KMS-11 (cell line): ENCODE data around the gene OLFM3.

Experiments
- H2AFZ ChIP-seq: fragments of 200-600 bp; sonication (generic); 2 replicates; pipeline ENCODE4 v1.6.1; 2016; ENCODE audit warnings: antibody characterized with exemption, mixed run types, low read depth
- H3K27ac ChIP-seq: fragments of 200-600 bp; sonication (generic); 2 replicates; pipeline ENCODE4 v1.6.1; 2016; ENCODE audit warnings: mild to moderate bottlenecking, mixed run types
- H3K27me3 ChIP-seq: fragments of 200-600 bp; sonication (generic); 2 replicates; pipeline ENCODE4 v1.6.1; 2017; ENCODE audit warnings: mild to moderate bottlenecking, low read depth, mixed run types, moderate library complexity; ENCODE audit not compliant: insufficient read depth
- H3K36me3 ChIP-seq: fragments of 200-600 bp; sonication (generic); 2 replicates; pipeline ENCODE4 v1.6.1; 2017; ENCODE audit warnings: mild to moderate bottlenecking, mixed run types; ENCODE audit not compliant: insufficient read depth
- H3K4me1 ChIP-seq: fragments of 200-600 bp; sonication (generic); 2 replicates; pipeline ENCODE4 v1.6.1; 2016; ENCODE audit warnings: mild to moderate bottlenecking, low read depth, mixed run types; ENCODE audit not compliant: poor library complexity, severe bottlenecking
- H3K4me2 ChIP-seq: fragments of 200-600 bp; sonication (generic); 2 replicates; pipeline ENCODE4 v1.7.0; 2016; ENCODE audit warnings: mild to moderate bottlenecking, mixed run types
- H3K4me3 ChIP-seq: fragments of 200-600 bp; sonication (generic); IDR thresholded peaks from 2 replicates; pipeline ENCODE4 v1.6.1; 2017; ENCODE audit warnings: low read depth, low read length, mixed read lengths; ENCODE audit not compliant: insufficient read depth
- H3K79me2 ChIP-seq: fragments of 200-600 bp; sonication (generic); 2 replicates; pipeline ENCODE4 v1.6.1; 2016; ENCODE audit warnings: low read depth, mixed run types; ENCODE audit not compliant: insufficient read depth
- H3K9ac ChIP-seq: fragments of 200-600 bp; sonication (generic); 2 replicates; pipeline ENCODE4 v1.6.1; 2016; ENCODE audit warnings: mild to moderate bottlenecking, mixed run types
- H4K20me1 ChIP-seq: fragments of 200-600 bp; sonication (generic); 2 replicates; pipeline ENCODE4 v1.6.1; 2016; ENCODE audit warnings: mild to moderate bottlenecking, mixed run types; ENCODE audit not compliant: insufficient read depth
- TF ChIP-seq, protein P1 (sequence below): fragments of 200-600 bp; sonication (generic); conservative IDR thresholded peaks from 2 replicates; pipeline ENCODE4 v1.6.1; 2017; ENCODE audit warnings: low read depth, mild to moderate bottlenecking, antibody characterized with exemption, low read length, moderate library complexity, mixed read lengths

OLFM3 gene

DNA sequence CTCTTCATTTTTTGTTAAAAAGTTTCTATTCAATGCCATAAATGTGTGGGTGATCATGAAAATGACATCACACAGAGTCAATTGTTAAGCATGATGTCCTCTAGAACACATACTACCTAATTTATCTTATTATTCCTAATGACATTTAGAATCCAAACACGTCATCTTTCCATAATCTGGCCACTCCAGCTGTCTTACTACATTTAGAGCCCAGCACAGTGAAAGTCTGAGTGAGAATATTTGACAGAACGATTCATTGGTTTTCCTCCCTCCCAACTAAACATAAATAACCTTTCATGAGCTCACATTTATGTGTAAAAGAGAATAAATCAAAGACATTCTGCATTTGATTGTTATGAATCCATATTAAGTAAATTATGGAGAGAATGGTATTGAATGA lies 160.7 kb downstream of the OLFM3 start:
- H3K27me3 ChIP-seq = no peaks in the 10 kb centered on the region
- TF ChIP-seq, protein P1, sequence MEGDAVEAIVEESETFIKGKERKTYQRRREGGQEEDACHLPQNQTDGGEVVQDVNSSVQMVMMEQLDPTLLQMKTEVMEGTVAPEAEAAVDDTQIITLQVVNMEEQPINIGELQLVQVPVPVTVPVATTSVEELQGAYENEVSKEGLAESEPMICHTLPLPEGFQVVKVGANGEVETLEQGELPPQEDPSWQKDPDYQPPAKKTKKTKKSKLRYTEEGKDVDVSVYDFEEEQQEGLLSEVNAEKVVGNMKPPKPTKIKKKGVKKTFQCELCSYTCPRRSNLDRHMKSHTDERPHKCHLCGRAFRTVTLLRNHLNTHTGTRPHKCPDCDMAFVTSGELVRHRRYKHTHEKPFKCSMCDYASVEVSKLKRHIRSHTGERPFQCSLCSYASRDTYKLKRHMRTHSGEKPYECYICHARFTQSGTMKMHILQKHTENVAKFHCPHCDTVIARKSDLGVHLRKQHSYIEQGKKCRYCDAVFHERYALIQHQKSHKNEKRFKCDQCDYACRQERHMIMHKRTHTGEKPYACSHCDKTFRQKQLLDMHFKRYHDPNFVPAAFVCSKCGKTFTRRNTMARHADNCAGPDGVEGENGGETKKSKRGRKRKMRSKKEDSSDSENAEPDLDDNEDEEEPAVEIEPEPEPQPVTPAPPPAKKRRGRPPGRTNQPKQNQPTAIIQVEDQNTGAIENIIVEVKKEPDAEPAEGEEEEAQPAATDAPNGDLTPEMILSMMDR = no peak
- no peak overlapping the region for H3K9ac ChIP-seq
- H3K36me3 ChIP-seq = no peaks in the 10 kb centered on the region
- H3K27ac ChIP-seq = no peak overlapping the region
- H3K4me2 ChIP-seq = no peak overlapping the region
- no peak overlapping the region for H3K4me3 ChIP-seq
- no peaks in the 10 kb centered on the region for H4K20me1 ChIP-seq
- H3K79me2 ChIP-seq = no peaks in the 10 kb centered on the region
- no peaks in the 10 kb centered on the region for H3K4me1 ChIP-seq
- H2AFZ ChIP-seq = no peak overlapping the region

DNA sequence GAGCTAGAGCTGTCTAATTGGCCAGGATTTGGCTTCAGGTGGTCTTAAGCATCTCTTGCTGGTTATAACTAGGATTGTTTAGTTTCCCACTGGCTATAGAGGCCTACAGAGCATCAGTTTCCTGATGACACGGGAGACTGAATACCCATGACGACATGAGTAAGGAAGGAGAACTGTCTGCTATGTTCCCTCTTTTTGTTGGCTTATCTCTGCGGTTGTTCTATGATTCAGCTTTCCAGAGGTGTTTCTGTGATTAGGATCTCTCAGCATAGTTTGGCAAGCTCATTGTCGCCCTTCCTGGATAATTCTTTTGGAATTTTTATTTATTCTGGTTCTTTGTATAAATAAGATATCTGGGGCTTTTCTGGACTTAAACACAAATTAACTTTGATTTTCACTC lies 163.4 kb downstream of the OLFM3 start:
- no peaks in the 10 kb centered on the region for H4K20me1 ChIP-seq
- H2AFZ ChIP-seq = no peak overlapping the region
- H3K27ac ChIP-seq = no peak overlapping the region
- no peak overlapping the region for H3K9ac ChIP-seq
- H3K4me1 ChIP-seq = no peaks in the 10 kb centered on the region
- H3K27me3 ChIP-seq = no peaks in the 10 kb centered on the region
- TF ChIP-seq, protein P1 = no peak
- H3K36me3 ChIP-seq = no peaks in the 10 kb centered on the region
- H3K4me2 ChIP-seq = no peak overlapping the region
- no peak overlapping the region for H3K4me3 ChIP-seq
- no peaks in the 10 kb centered on the region for H3K79me2 ChIP-seq

DNA sequence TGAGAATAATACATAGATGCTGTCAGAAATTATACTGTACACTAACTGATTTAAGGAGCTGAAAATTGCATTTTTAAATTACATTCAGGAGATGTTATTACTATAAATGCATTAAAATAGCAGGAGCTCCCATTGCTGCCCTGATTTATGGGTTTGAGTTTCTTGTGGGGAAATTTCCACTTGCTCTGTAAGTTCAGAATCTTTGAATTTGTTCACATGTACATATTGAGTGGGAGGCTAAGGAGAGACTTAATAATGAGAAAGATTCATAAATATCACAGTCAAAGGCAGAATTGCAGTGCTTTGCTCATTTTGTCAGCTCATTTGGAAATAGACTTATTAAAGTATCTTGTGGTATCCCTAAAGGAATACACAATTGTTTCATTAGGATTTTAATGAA lies 170.3 kb downstream of the OLFM3 start:
- no peak overlapping the region for H3K4me2 ChIP-seq
- H3K27me3 ChIP-seq = no peaks in the 10 kb centered on the region
- H3K4me3 ChIP-seq = no peak overlapping the region
- H3K9ac ChIP-seq = no peak overlapping the region
- no peaks in the 10 kb centered on the region for H3K4me1 ChIP-seq
- no peak overlapping the region for H3K27ac ChIP-seq
- H4K20me1 ChIP-seq = no peaks in the 10 kb centered on the region
- H3K79me2 ChIP-seq = no peaks in the 10 kb centered on the region
- no peak overlapping the region for H2AFZ ChIP-seq
- no peaks in the 10 kb centered on the region for H3K36me3 ChIP-seq
- TF ChIP-seq, protein P1 = no peak

DNA sequence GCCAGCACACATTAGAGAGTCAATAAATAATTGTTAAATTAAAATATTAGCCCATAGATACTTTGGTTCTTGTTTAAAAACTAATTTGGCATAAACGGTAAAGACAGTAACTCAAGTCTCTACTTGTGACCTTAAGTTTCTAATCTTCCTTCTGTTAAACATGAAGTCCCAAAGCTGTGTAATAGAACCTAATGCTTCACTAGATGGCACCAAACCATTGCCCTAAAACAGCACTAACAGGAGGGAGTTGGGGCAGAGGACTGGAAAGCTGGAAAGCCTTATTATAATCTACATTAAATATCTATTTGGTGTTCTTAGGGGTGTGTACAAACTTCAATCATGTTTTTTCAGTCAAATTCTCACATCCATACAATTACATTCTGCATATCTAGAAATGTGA lies 176.7 kb downstream of the OLFM3 start:
- Histone ChIP-seq H3K79me2 (no peaks in the 10 kb centered on the region), H3K9ac (no peak overlapping the region), H3K27me3 (no peaks in the 10 kb centered on the region), H3K27ac (no peak overlapping the region), H3K4me1 (no peaks in the 10 kb centered on the region), H3K4me2 (no peak overlapping the region), H3K36me3 (no peaks in the 10 kb centered on the region), H4K20me1 (no peaks in the 10 kb centered on the region), H3K4me3 (no peak overlapping the region), H2AFZ (no peak overlapping the region)
- TF ChIP-seq, protein P1 = no peak

DNA sequence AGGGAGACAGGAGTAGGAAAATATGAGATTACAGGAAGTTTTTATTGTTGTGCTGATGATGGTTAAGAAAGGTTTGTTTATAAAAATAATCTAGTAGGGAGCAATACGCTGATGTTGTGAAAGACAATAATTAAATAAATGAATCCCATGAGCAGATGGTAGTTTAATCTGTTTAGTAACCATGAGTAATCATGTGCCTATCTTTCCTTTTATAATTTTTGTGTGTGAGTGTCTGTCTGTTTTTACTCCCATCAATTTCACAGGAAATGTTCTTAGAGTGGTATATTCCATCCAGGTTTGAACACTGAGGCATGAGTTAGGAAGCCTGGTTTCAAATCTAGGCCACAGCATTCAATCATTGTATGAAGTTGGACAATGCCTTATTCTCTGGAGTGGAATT lies 180.5 kb downstream of the OLFM3 start:
- no peaks in the 10 kb centered on the region for H3K36me3 ChIP-seq
- H3K27me3 ChIP-seq = no peaks in the 10 kb centered on the region
- H4K20me1 ChIP-seq = no peaks in the 10 kb centered on the region
- H3K9ac ChIP-seq = no peak overlapping the region
- H3K27ac ChIP-seq = no peak overlapping the region
- TF ChIP-seq, protein P1 = no peak
- no peaks in the 10 kb centered on the region for H3K4me1 ChIP-seq
- no peak overlapping the region for H2AFZ ChIP-seq
- H3K4me2 ChIP-seq = no peak overlapping the region
- H3K4me3 ChIP-seq = no peak overlapping the region
- no peaks in the 10 kb centered on the region for H3K79me2 ChIP-seq
